Measurements from ENCODE around the gene RAB11FIP2.
A peak's percentile ranks its signal among the peaks of the same experiment; 100 is the strongest.

Gene RAB11FIP2

GRCh38 chr10:118045837-118046394 lies 825 bp downstream of the RAB11FIP2 start:
- H3K4me3 ChIP-seq (ENCODE audit: low read length), result peak overlapping the region; percentile 78
- DNase-seq (ENCODE audit: low read depth), result no peak
- TF ChIP-seq CTCF (conservative IDR thresholded peaks at IDR 0.05; ENCODE audit: low read depth, low read length), result no peak

GRCh38 chr10:118045158-118045836 lies 1.4 kb downstream of the RAB11FIP2 start:
- no peak for TF ChIP-seq CTCF (conservative IDR thresholded peaks at IDR 0.05; ENCODE audit: low read depth, low read length)
- DNase-seq (ENCODE audit: low read depth), result no peak
- H3K4me3 ChIP-seq (ENCODE audit: low read length), result peak overlapping the region; percentile 78

GRCh38 chr10:118042827-118043242 lies 3.9 kb downstream of the RAB11FIP2 start:
- no peak for DNase-seq (ENCODE audit: low read depth)
- no peak for TF ChIP-seq CTCF (conservative IDR thresholded peaks at IDR 0.05; ENCODE audit: low read depth, low read length)
- H3K4me3 ChIP-seq (ENCODE audit: low read length), result no peak overlapping the region

- DNase-seq (ENCODE audit: low read depth), result no peak
- no peak for TF ChIP-seq CTCF (conservative IDR thresholded peaks at IDR 0.05; ENCODE audit: low read depth, low read length)
- H3K4me3 ChIP-seq (ENCODE audit: low read length), result no peak overlapping the region
Measured at GRCh38 chr10:118042336-118042735, 4.4 kb downstream of the RAB11FIP2 start.

GRCh38 chr10:118041316-118041715 lies 5.4 kb downstream of the RAB11FIP2 start:
- no peak overlapping the region for H3K4me3 ChIP-seq (ENCODE audit: low read length)
- peak; percentile 58 for DNase-seq (ENCODE audit: low read depth)
- TF ChIP-seq CTCF (conservative IDR thresholded peaks at IDR 0.05; ENCODE audit: low read depth, low read length), result no peak

GRCh38 chr10:118036281-118036875 lies 10.4 kb downstream of the RAB11FIP2 start:
- no peak overlapping the region for H3K4me3 ChIP-seq (ENCODE audit: low read length)
- DNase-seq (ENCODE audit: low read depth), result no peak
- no peak for TF ChIP-seq CTCF (conservative IDR thresholded peaks at IDR 0.05; ENCODE audit: low read depth, low read length)
